ENCODE measurements around the gene IMPG2.

IMPG2 gene

GRCh38 chr3:101320475-101320874 lies at the start of gene IMPG2:
IMPG2 (minus strand) TSS chr3:101320575; CDS start chr3:101320372, 203 bp downstream.
- Histone ChIP-seq H3K4me3 (ENCODE audit: low read depth, low read length) (no peak within 1 kb of the TSS), H3K36me3 (ENCODE audit: control insufficient read depth in 2 of 2, insufficient read depth in 1 of 2, low read length in 2 of 2) (no peaks in the 10 kb centered on the region), H3K4me1 (ENCODE audit: control insufficient read depth, insufficient read depth, low read length) (no peaks in the 10 kb centered on the region), H3K27ac (ENCODE audit: extremely low read depth, low read depth, low read length) (no peak within 1 kb of the TSS), H3K9me3 (ENCODE audit: control insufficient read depth, insufficient read depth, low read depth, low read length) (no peaks in the 10 kb centered on the region)
- no peak for TF ChIP-seq SALL2 (tag by site-specific recombination; IDR thresholded peaks at IDR 0.05; ENCODE audit: borderline replicate concordance)
- no peak for TF ChIP-seq TRIM28 (IDR thresholded peaks at IDR 0.05; ENCODE audit: borderline replicate concordance, low read length)
- TF ChIP-seq PRDM6 (tag by site-specific recombination; IDR thresholded peaks at IDR 0.05) = peak; percentile 38
- no peak for TF ChIP-seq TSHZ1 (tag by site-specific recombination; IDR thresholded peaks at IDR 0.05; ENCODE audit: borderline replicate concordance)
- ChIA-PET POLR2A (no interaction called here), CTCF (no interaction called here)

DNA sequence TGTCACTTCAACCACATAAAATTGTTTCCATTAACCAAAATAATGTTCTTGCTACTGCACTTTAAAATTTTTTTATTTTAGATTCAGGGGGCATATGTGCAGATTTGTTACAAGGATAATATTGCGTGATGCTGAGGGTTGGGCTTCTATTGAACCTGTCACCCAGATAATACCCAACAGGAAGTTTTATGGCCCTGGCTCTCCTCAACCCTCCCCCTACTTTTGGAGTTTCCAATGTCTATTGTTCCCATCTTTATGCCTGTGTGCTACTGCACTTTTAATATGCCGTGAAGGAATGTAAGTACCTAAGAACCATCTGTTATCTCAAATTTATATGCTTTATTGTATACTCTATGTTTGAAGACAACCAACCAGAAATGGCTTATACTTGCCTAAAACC lies 42.0 kb upstream of the IMPG2 start:
- TF ChIP-seq, protein P1, sequence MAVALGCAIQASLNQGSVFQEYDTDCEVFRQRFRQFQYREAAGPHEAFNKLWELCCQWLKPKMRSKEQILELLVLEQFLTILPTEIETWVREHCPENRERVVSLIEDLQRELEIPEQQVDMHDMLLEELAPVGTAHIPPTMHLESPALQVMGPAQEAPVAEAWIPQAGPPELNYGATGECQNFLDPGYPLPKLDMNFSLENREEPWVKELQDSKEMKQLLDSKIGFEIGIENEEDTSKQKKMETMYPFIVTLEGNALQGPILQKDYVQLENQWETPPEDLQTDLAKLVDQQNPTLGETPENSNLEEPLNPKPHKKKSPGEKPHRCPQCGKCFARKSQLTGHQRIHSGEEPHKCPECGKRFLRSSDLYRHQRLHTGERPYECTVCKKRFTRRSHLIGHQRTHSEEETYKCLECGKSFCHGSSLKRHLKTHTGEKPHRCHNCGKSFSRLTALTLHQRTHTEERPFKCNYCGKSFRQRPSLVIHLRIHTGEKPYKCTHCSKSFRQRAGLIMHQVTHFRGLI (tag by site-specific recombination; IDR thresholded peaks at IDR 0.05) = 0 out of 2 replicates have a peak, but pooled peaks have one; percentile 42
- 0 out of 2 replicates have a peak, but pooled peaks have one; percentile 22 for TF ChIP-seq ZNF335 (tag by site-specific recombination; conservative IDR thresholded peaks at IDR 0.05)
- no peak for TF ChIP-seq ZNF48 (tag by site-specific recombination; IDR thresholded peaks at IDR 0.05)
- CTCF ChIA-PET = no interaction called here

DNA sequence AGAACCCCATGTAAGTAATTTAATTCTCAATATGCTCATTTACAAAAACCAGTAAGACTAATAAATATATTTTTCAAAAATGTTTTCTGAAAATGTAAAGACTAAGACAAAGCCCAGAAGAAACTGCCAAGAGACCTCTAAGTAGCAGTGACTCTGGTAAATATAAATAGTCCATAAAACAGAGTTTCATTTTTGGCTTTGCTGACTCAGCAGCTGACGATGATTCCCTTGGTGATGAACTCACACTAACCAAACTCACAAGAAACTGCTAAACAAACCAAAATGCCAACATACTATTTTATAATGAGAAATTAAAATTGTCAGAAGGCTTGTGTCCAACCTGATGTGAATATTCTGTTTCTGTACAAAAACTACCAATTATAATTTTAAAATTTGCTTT lies 31.5 kb upstream of the IMPG2 start:
- POLR2A ChIA-PET = no interaction called here

More for the DNA sequence above, 42.0 kb upstream of the IMPG2 start:
- no peaks in the 10 kb centered on the region for H3K4me1 ChIP-seq (ENCODE audit: control insufficient read depth, insufficient read depth, low read length)
- H3K36me3 ChIP-seq (ENCODE audit: control insufficient read depth in 2 of 2, insufficient read depth in 1 of 2, low read length in 2 of 2) = peaks cover 0 to 9% of the 10 kb centered on the region in 2 experiments; a peak in 1 of 3 replicates
- H3K4me3 ChIP-seq (ENCODE audit: low read depth, low read length) = no peak overlapping the region
- POLR2A ChIA-PET = no interaction called here
- no peaks in the 10 kb centered on the region for H3K9me3 ChIP-seq (ENCODE audit: control insufficient read depth, insufficient read depth, low read depth, low read length)
- H3K27ac ChIP-seq (ENCODE audit: extremely low read depth, low read depth, low read length) = no peak overlapping the region

DNA sequence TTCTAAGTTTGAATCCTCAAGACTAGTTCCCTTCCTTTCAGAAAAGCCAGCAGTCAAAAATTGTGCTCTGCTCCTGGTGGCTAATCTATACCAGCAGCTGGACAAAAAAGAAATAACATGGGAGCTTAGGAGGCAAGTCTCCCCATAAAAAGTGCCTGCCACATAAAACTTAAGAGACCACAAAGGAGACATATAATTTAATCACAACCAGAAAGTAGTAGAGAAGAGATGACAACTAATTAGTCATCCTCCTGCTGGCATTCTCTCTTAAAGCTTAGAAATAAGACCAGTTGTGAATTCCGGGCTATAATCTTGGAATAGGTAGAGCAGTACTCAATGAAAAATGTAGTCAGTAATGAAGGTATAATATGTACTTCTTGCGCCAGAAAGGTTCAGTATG lies 20.2 kb upstream of the IMPG2 start:
- Histone ChIP-seq H3K27ac (ENCODE audit: extremely low read depth, low read depth, low read length) (no peak overlapping the region), H3K4me3 (ENCODE audit: low read depth, low read length) (no peak overlapping the region), H3K9me3 (ENCODE audit: control insufficient read depth, insufficient read depth, low read depth, low read length) (no peaks in the 10 kb centered on the region), H3K4me1 (ENCODE audit: control insufficient read depth, insufficient read depth, low read length) (no peaks in the 10 kb centered on the region), H3K36me3 (ENCODE audit: control insufficient read depth in 2 of 2, insufficient read depth in 1 of 2, low read length in 2 of 2) (no peaks in the 10 kb centered on the region)
- ChIA-PET CTCF (no interaction called here), POLR2A (no interaction called here)
- TF ChIP-seq ZNF624 (tag by site-specific recombination; IDR thresholded peaks at IDR 0.05) (no peak), ZNF18 (tag by site-specific recombination; IDR thresholded peaks at IDR 0.05) (no peak), ZBTB8A (tag by site-specific recombination; IDR thresholded peaks at IDR 0.05) (no peak), YY1 (tag by site-specific recombination; IDR thresholded peaks at IDR 0.05) (no peak), HOXD13 (CRISPR knock-in tag; IDR thresholded peaks at IDR 0.05; ENCODE audit: borderline replicate concordance) (no peak), ZFHX2 (tag by site-specific recombination; conservative IDR thresholded peaks at IDR 0.05) (no peak), ZNF354C (tag by site-specific recombination; IDR thresholded peaks at IDR 0.05; ENCODE audit: borderline replicate concordance, low read depth) (no peak), ZNF560 (tag by site-specific recombination; IDR thresholded peaks at IDR 0.05; ENCODE audit: borderline replicate concordance) (no peak)
- TF ChIP-seq, protein P2, sequence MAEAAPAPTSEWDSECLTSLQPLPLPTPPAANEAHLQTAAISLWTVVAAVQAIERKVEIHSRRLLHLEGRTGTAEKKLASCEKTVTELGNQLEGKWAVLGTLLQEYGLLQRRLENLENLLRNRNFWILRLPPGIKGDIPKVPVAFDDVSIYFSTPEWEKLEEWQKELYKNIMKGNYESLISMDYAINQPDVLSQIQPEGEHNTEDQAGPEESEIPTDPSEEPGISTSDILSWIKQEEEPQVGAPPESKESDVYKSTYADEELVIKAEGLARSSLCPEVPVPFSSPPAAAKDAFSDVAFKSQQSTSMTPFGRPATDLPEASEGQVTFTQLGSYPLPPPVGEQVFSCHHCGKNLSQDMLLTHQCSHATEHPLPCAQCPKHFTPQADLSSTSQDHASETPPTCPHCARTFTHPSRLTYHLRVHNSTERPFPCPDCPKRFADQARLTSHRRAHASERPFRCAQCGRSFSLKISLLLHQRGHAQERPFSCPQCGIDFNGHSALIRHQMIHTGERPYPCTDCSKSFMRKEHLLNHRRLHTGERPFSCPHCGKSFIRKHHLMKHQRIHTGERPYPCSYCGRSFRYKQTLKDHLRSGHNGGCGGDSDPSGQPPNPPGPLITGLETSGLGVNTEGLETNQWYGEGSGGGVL (tag by site-specific recombination; IDR thresholded peaks at IDR 0.05) = no peak

More for the DNA sequence above, 31.5 kb upstream of the IMPG2 start:
- TF ChIP-seq ZNF561 (tag by site-specific recombination; IDR thresholded peaks at IDR 0.05; ENCODE audit: borderline replicate concordance) = no peak
- TF ChIP-seq ZNF202 (tag by site-specific recombination; IDR thresholded peaks at IDR 0.05; ENCODE audit: borderline replicate concordance) = no peak
- TF ChIP-seq ZBTB7A (tag by site-specific recombination; IDR thresholded peaks at IDR 0.05; ENCODE audit: low read depth) = no peak
- no peak for TF ChIP-seq ZNF600 (tag by site-specific recombination; IDR thresholded peaks at IDR 0.05)
- no peak for TF ChIP-seq FEZF1 (tag by site-specific recombination; IDR thresholded peaks at IDR 0.05)
- Histone ChIP-seq H3K4me3 (ENCODE audit: low read depth, low read length) (no peak overlapping the region), H3K27ac (ENCODE audit: extremely low read depth, low read depth, low read length) (no peak overlapping the region), H3K36me3 (ENCODE audit: control insufficient read depth in 2 of 2, insufficient read depth in 1 of 2, low read length in 2 of 2) (peaks cover 0 to 3% of the 10 kb centered on the region in 2 experiments; a peak in 1 of 3 replicates), H3K4me1 (ENCODE audit: control insufficient read depth, insufficient read depth, low read length) (no peaks in the 10 kb centered on the region), H3K9me3 (ENCODE audit: control insufficient read depth, insufficient read depth, low read depth, low read length) (no peaks in the 10 kb centered on the region)
- CTCF ChIA-PET = no interaction called here

All from HEK293 (cell line).